Urothelium cell line (cell line): Measurements from ENCODE around the gene BCDIN3D.

Experiments used
- DNase-seq: peaks from one replicate; pipeline ENCODE4 v3.0.0; 2011; ENCODE audit warnings: low spot score, mixed read lengths
- FAIRE-seq: peaks from 2 replicates; lab custom pipeline; 2011; peaks lifted over from hg19 to GRCh38; lab: Jason Lieb, UNC

Gene BCDIN3D

GRCh38 chr12:49824416-49824815 lies 18.5 kb downstream of the BCDIN3D start:
- no peak for DNase-seq
- no peak for FAIRE-seq

GRCh38 chr12:49823951-49824350 lies 19.0 kb downstream of the BCDIN3D start:
- no peak for DNase-seq
- FAIRE-seq, result no peak

GRCh38 chr12:49823350-49823749 lies 19.6 kb downstream of the BCDIN3D start:
- DNase-seq, result no peak
- FAIRE-seq, result no peak

- FAIRE-seq (no peak), DNase-seq (no peak)
These were observed 21.3 kb downstream of the BCDIN3D start for GRCh38 chr12:49821373-49822287.

GRCh38 chr12:49819786-49820185 lies 23.1 kb downstream of the BCDIN3D start:
- DNase-seq, result no peak
- FAIRE-seq, result no peak

- DNase-seq (no peak), FAIRE-seq (no peak)
These were observed 24.5 kb downstream of the BCDIN3D start for GRCh38 chr12:49818241-49818895.

GRCh38 chr12:49813131-49813530 lies 29.8 kb downstream of the BCDIN3D start:
- FAIRE-seq (no peak), DNase-seq (no peak)

- no peak for DNase-seq
- FAIRE-seq, result no peak
These were observed 30.9 kb downstream of the BCDIN3D start for GRCh38 chr12:49811961-49812401.

- DNase-seq, result no peak
- no peak for FAIRE-seq
These were observed 31.8 kb downstream of the BCDIN3D start for GRCh38 chr12:49811136-49811535.

- FAIRE-seq (no peak), DNase-seq (no peak)
These were observed 33.0 kb downstream of the BCDIN3D start for GRCh38 chr12:49809906-49810389.

GRCh38 chr12:49809381-49809905 lies 33.5 kb downstream of the BCDIN3D start:
- FAIRE-seq, result no peak

GRCh38 chr12:49808686-49809380 lies 34.1 kb downstream of the BCDIN3D start:
- no peak for FAIRE-seq
- DNase-seq, result no peak

More at GRCh38 chr12:49809381-49809905, 33.5 kb downstream of the BCDIN3D start:
- DNase-seq, result no peak

- FAIRE-seq, result no peak
- no peak for DNase-seq
These were observed 34.8 kb downstream of the BCDIN3D start for GRCh38 chr12:49807991-49808580.

- FAIRE-seq, result no peak
- no peak for DNase-seq
These were observed 36.0 kb downstream of the BCDIN3D start for GRCh38 chr12:49806877-49807276.

- DNase-seq, result no peak
- FAIRE-seq, result no peak
These were observed 36.5 kb downstream of the BCDIN3D start for GRCh38 chr12:49806321-49806813.

- DNase-seq, result no peak
- no peak for FAIRE-seq
These were observed 37.5 kb downstream of the BCDIN3D start for GRCh38 chr12:49805409-49805808.

GRCh38 chr12:49804821-49805220 lies 38.1 kb downstream of the BCDIN3D start:
- no peak for FAIRE-seq
- no peak for DNase-seq

- no peak for FAIRE-seq
- no peak for DNase-seq
These were observed 39.0 kb downstream of the BCDIN3D start for GRCh38 chr12:49803693-49804450.

GRCh38 chr12:49801141-49802063 lies 41.5 kb downstream of the BCDIN3D start:
- FAIRE-seq, result no peak
- no peak for DNase-seq
